GM18861 (cell line): ENCODE measurements around the gene ARHGAP8.

Source experiments
- ATAC-seq: cut with Tn5 transposase; IDR thresholded peaks from one replicate; pipeline ENCODE4 v1.9.1; 2021; ENCODE audit not compliant: unreplicated experiment

ARHGAP8 gene

GRCh38 chr22:44752285-44753188, at the start of gene ARHGAP8:
Gene ARHGAP8, plus strand, starts transcription at chr22:44752575. Its CDS starts 33,953 bp downstream, at chr22:44786528.
- no peak for ATAC-seq

DNA sequence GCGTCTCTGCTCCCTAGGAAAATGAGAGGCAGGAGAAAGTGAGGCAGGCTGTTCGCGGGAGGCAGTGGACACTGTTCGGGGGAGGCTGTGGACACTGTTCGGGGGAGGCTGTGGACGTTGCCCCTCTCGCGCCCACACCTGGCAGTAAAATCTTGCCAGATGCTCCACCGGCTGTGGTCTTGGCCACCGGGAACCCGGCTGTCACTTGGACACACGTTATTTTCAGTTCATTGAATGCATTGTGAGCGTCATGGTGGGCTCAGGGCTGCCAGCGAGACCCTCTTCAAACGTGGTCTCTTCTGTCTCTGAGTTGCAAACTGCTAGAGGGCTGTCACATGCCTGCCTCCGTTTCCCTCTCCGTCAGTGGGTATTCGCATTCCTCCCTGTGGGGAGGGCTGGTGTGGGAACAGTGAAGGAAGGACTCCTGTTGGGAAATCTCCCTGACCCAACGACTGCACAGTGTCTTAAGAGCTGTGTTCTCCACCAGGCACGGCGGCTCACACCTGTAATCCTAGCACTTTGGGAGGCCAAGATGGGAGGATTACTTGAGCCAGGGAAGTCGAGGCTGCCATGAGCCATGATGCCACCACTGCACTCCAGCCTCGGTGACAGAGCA, 49.0 kb upstream of the ARHGAP8 start:
- no peak for ATAC-seq

DNA sequence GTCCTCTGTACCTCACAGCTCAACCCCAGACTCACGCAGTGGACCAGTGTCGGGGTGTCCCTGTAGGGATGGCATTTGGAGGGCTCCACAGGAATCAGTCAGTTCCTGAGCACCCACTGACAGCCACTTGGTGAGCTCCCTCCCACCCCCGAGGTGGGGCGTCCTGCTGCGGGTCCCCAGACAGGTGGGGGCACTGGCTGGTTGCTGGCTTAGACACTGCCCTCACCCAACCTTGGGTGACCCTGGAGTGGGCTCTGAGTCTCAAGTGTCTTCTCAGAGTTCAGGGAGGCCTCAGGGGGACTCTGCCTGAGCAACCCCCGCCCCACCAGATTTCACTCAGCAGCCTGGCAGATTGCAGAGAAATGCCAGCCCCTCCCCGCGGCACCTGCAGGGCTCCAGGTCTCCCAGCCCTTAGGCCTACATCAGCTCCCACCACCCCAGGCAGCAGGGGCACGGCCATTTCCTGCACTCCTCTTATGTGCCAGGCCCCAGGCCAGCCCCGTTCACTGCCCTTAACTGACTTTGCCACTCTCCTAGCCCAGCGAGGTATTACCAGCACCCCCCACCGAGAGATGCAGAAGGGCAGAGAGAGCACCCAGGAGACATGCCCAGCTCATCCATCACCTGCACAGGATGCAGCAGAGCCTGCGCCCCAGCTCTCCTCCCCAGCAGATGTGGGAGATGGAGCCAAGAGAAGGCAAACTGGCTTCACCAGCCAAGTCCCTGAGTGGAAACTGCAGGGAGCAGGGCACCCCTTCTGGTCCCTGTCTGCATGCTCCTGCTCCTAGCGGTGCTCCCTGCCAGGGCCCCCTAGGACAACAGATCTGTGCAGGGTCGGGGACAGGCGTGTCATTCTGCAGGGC, 48.0 kb upstream of the ARHGAP8 start:
- no peak for ATAC-seq

DNA sequence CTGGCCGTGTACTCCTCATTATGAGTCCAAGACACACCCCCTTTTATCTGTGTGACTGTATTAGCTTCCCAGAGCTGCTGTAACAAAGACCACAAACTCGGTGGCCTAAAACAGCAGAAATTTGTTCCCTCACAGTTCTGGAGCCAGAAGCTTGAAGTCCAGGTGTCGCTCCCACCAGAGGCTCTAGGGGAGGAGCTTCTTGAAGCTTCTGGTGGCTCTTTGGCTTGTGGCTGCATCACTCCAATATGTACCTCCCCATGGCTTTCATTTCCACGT, 47.4 kb upstream of the ARHGAP8 start:
- no peak for ATAC-seq

DNA sequence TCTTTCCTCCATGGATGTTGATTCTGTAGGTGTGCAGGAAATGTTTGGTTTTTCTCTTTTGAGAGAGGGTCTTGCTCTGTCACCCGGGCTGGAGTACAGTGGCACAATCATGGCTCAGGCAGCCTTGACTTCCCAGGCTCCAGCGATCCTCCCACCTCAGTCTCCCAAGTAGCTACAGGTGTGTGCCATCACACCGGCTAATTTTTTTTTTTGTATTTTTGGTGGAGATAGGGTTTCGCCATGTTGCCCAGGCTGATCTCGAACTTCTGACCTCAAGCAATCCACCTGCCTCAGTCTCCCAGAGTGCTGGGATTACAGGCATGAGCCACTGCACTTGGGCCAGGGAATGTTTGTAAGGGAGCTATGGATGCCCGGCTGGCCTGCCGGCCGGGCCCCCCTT, 45.9 kb upstream of the ARHGAP8 start:
- no peak for ATAC-seq

- ATAC-seq: no peak
These were observed 45.2 kb upstream of the ARHGAP8 start for GRCh38 chr22:44707178-44707577.

DNA sequence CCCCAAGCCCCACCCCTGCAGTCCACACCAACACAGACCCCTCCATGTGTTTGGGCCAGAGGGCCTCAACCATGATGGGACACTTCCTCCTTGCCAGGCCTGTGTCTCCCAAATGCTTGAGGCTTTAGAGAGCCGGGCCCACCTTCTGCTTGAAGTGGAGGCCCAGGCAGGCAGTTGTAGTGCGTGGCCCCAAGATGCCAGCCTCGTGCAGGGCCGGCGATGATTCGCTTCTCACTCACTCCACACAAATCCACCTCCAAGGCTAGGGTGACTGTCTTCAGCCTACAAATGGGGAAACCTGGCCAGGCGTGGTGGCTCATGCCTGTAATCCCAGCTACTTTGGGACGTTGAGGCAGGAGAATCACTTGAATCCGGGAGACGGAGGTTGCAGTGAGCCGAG, 44.6 kb upstream of the ARHGAP8 start:
- ATAC-seq: no peak

DNA sequence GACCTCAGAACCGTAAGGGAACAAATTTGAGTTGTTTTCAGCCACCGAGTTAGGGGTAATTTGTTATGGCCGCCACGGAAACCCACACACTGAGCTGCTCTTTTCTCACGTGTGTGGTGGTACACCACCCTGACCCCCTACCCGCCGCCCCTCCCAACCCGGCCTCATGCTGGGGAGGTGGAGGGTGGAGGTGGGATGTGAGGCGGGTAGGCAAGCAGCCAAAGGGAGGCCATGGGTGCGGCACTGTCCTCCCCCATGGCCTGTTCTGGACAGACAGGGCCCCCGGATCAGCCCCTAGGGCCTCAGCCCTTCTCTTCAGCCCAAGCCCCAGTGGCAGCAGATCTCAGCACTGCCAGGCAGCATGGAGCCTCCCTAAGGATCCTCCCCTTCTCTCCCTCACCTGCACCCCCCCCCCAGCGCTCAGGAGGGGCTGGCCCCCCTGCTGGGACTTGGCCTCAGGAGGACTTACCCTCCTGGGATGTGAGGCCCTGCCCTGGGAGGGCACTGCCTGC, 42.4 kb upstream of the ARHGAP8 start:
- no peak for ATAC-seq

GRCh38 chr22:44710474-44711240, 41.7 kb upstream of the ARHGAP8 start:
- no peak for ATAC-seq

DNA sequence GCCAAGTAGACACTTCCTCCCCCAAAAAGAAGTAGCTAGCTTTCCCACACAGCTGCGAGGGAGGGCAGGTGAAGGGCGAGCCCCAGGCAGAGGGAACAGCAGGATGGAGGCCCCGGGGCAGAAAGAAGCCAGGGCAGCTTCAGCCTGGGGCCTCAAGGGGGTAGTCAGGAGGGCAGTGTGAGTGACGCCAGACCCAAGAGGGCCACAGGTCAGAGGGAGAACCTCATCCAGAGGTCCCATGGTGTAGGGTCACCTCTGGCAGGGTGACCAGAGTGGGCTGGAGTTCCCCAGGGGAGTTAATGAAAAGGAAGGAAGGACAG, 41.2 kb upstream of the ARHGAP8 start:
- no peak for ATAC-seq

GRCh38 chr22:44711690-44712555, 40.5 kb upstream of the ARHGAP8 start:
- no peak for ATAC-seq

- ATAC-seq: no peak
These were observed 39.4 kb upstream of the ARHGAP8 start for GRCh38 chr22:44712962-44713361.

GRCh38 chr22:44714703-44715350, 37.5 kb upstream of the ARHGAP8 start:
- no peak for ATAC-seq

- ATAC-seq: peak; percentile 63
These were observed 34.0 kb upstream of the ARHGAP8 start for GRCh38 chr22:44718418-44718817.

GRCh38 chr22:44719586-44720368, 32.6 kb upstream of the ARHGAP8 start:
- no peak for ATAC-seq

GRCh38 chr22:44721213-44721612, 31.2 kb upstream of the ARHGAP8 start:
- no peak for ATAC-seq

GRCh38 chr22:44722611-44723010, 29.8 kb upstream of the ARHGAP8 start:
- no peak for ATAC-seq

- no peak for ATAC-seq
These were observed 28.6 kb upstream of the ARHGAP8 start for GRCh38 chr22:44723801-44724200.

GRCh38 chr22:44724416-44724815, 28.0 kb upstream of the ARHGAP8 start:
- ATAC-seq: no peak
